ENCODE results near the gene LTBR.

- no peak for TF ChIP-seq REST (tag by site-specific recombination; IDR thresholded peaks at IDR 0.05)
- no peak for TF ChIP-seq ZNF449 (tag by site-specific recombination; IDR thresholded peaks at IDR 0.05)
- no peak for TF ChIP-seq CTCF (tag by site-specific recombination; IDR thresholded peaks at IDR 0.05)
- no peak for TF ChIP-seq ZNF473 (tag by site-specific recombination; IDR thresholded peaks at IDR 0.05)
- TF ChIP-seq ZNF23 (tag by site-specific recombination; IDR thresholded peaks at IDR 0.05; ENCODE audit: borderline replicate concordance), result no peak
- TF ChIP-seq ZNF221 (tag by site-specific recombination; IDR thresholded peaks at IDR 0.05; ENCODE audit: borderline replicate concordance), result no peak
- TF ChIP-seq ZNF658 (tag by site-specific recombination; IDR thresholded peaks at IDR 0.05), result no peak
- TF ChIP-seq ZNF404 (tag by site-specific recombination; IDR thresholded peaks at IDR 0.05), result no peak
- no peak for TF ChIP-seq ZNF549 (tag by site-specific recombination; IDR thresholded peaks at IDR 0.05)
- no peak for TF ChIP-seq ZNF366 (tag by site-specific recombination; conservative IDR thresholded peaks at IDR 0.05)
- no peak for TF ChIP-seq ZBTB17 (tag by site-specific recombination; IDR thresholded peaks at IDR 0.05)
- TF ChIP-seq ZNF747 (tag by site-specific recombination; IDR thresholded peaks at IDR 0.05), result no peak
Measured at GRCh38 chr12:6354495-6355393, 29.2 kb upstream of the LTBR start.
